GM18519 (cell line): Measurements from ENCODE around the gene FNIP2.
"Not testable (repeated sequence)": the region's sequence is repeated elsewhere in the genome, so short reads cannot be mapped to it uniquely, and the experiment has no call there.

Experiments used
- ATAC-seq: cut with Tn5 transposase; IDR thresholded peaks from one replicate; pipeline ENCODE4 v1.9.1; 2021; ENCODE audit warnings: mild to moderate bottlenecking, moderate library complexity; ENCODE audit not compliant: unreplicated experiment, low FRiP score

Gene FNIP2

GRCh38 chr4:158812543-158812942 lies 43.7 kb downstream of the FNIP2 start:
- no peak for ATAC-seq

DNA sequence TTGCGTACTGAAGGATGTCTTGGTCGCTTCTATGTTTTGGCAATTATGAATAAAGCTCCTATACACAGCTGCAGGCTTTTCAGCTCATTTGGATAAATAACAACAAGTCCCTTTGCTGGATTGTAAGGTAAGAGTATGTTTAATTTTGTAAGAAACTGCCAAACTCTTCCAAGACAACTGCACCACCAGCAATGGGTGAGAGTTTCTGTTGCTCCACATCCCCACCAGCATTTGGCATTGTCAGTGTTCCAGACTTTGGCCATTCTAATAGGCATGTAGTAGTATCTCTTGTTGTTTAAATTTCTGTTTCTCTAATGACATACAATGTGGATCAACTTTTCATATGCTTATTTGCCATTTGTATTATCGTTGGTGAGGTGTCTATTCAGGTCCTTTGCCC lies 44.3 kb downstream of the FNIP2 start:
- no peak for ATAC-seq

DNA sequence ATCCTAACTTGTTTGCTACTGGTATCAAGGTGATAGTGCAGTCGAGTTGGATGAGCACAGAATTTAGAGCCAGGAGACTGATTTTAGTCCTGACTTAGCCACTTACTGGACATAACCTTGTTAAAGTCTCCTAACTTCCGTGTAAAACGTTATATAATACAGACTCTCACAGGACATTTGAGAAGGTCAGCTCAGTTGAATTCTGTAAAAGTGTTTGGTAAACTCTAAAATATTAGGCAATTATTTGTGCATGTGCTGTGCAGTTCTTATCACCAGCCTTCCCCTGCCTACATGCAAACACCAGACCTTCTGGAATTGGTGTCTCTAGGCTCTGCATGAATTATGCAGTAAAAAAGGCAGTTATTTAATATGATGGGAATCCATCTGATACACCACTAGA lies 45.4 kb downstream of the FNIP2 start:
- no peak for ATAC-seq

DNA sequence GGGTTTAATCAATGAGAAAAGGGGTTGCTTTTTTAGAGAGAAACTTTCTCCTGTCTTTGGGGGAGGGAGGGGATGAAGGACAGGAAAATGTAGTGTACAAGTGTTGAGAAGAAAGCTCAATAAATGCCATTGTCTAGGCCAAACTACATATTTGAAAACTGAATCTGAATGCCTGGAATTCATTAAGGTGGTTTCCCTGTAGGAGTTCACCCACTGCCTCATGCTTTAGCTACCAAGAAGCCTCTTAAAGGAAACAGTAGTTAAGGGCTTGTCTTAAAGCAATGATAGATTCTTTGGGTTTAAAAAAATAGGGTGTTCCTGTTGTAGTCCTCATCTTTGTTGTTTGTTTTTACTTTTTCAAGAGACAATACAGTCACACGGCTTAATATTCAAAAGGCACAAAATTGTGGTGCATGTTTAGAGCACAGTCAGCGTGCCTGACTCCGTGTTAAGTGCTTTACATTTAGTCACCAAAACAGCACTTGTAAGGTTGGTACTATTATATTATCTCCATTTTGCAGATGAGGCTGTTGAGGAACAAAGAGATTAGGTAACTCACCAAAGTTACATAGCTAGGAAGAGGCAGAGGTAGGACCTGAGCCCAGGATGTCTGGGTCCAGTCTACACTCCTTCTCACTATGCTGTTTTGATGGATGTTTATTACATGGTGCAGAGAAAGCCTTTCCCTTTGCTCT lies 46.0 kb downstream of the FNIP2 start:
- ATAC-seq, result no peak

DNA sequence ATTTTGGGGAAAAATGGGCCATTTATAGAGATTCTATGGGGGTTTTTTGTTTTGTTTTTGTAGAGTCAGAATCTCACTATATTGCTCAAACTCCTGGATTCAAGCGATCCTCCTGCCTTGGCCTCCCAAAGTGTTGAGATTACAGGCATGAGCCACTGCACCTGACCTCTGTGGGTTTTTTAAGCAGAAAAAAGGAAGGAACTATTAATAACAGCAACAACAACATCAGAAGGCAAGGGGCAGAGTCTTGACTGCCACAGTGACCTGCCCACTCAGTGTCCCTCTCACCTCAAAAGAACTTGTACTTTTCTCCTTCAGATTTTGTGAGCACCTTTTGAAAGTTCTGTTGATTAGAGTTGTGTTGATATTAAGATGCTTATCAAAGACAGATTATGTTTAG lies 48.1 kb downstream of the FNIP2 start:
- ATAC-seq, result no peak

DNA sequence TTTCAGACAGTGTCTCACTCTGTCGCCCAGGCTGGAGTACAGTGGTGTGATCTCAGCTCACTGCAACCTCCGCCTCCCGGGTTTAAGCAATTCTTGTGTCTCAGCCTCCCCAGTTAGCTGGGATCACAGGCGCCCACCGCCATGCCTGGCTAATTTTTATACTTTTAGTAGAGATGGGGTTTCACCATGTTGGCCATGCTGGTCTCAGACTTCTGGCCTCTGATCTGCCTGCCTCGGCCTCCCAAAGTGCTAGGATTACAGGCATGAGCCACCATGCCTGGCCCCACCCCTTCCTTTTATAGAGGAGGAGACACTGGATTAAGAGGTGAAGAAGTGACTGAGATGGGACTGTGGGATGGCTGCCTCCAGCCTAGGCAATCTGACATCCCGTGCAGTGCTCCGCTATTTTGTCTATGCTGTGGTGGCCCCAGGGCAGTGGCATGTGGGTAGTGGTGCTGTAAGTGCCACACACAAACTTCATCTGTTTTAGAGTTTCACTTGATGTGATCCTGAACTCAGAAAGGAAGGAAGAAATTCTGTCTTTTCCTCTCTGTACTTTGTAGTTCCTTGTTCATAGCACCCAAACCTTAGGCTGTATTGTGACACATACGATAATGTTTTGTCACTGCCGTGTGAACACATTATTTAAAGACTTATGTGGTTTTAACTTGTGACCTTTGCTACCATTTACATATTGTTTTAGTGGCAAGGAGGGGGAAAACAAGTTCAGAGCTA lies 48.9 kb downstream of the FNIP2 start:
- ATAC-seq, result peak; percentile 57

- ATAC-seq, result no peak
Observed at GRCh38 chr4:158818560-158819140, 49.8 kb downstream of the FNIP2 start.

- ATAC-seq, result no peak
Observed at GRCh38 chr4:158819942-158820786, 51.3 kb downstream of the FNIP2 start.

- ATAC-seq, result no peak
Observed at GRCh38 chr4:158821228-158821971, 52.6 kb downstream of the FNIP2 start.

GRCh38 chr4:158822348-158822747 lies 53.5 kb downstream of the FNIP2 start:
- no peak for ATAC-seq

- no peak for ATAC-seq
Observed at GRCh38 chr4:158823461-158823873, 54.6 kb downstream of the FNIP2 start.

GRCh38 chr4:158824425-158825274 lies 55.8 kb downstream of the FNIP2 start:
- no peak for ATAC-seq

- ATAC-seq, result no peak
Observed at GRCh38 chr4:158825433-158826036, 56.7 kb downstream of the FNIP2 start.

DNA sequence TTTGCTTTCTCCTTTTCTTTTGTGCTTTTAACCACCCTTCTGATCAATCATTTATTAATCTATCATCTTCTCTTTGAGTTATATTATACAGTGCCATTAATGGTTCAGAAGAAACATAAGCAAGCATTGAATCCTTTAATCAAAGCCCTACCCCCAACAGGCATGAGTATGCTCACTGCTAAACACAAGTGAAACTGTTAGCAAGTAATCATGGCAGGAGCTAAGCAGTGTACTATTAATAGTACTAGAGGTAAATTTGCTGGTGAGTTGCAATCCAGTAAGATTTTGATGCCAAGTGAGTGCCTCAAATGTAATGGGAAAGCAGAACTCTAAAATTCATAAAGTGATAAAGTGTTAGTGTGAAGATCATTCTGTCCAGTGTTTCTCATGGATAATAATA lies 57.2 kb downstream of the FNIP2 start:
- ATAC-seq, result peak; percentile 37

DNA sequence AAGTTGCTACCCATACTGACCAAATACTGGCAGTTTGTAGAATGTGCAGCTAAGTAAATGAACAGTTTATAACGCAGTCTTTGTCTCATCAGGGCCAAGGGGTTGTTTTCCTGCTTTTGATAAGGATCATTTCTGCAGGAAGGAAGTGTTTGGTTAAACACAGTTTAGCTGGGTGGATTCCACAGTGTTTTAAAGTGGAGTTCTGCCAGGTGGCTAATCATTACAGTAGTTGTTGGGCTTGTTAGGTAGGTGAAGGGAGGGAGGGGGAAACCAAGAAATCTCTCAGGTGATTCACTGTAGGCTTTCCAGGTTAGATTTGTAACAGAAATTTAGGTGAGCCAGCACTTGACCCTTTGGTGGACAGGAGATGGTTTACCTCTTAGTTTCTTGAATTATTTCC lies 58.1 kb downstream of the FNIP2 start:
- ATAC-seq, result no peak

DNA sequence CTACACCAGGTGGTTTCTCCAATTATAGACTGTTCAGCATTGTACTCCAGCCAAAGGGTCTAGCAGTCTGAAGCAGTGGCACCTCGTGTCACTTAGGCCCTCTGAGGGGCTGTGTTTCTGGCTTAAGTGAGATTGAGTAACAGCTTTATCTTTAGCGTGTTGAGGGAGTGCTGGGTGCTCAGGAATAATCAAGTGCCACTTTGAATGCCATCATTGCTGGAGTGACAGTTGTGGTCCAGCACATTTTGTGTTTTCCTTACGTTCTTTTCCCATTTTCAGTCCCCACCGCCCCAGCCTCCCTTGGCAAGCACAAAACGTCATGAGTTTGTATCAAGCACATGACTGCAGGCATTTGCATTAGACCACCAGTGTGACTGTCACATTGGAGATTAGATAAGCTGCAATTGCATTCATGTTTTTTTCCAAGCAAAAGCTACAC lies 58.7 kb downstream of the FNIP2 start:
- ATAC-seq, result no peak

- ATAC-seq, result not testable (repeated sequence)
Observed at GRCh38 chr4:158828151-158828550, 59.3 kb downstream of the FNIP2 start.

- ATAC-seq, result no peak
Observed at GRCh38 chr4:158829254-158829653, 60.4 kb downstream of the FNIP2 start.

DNA sequence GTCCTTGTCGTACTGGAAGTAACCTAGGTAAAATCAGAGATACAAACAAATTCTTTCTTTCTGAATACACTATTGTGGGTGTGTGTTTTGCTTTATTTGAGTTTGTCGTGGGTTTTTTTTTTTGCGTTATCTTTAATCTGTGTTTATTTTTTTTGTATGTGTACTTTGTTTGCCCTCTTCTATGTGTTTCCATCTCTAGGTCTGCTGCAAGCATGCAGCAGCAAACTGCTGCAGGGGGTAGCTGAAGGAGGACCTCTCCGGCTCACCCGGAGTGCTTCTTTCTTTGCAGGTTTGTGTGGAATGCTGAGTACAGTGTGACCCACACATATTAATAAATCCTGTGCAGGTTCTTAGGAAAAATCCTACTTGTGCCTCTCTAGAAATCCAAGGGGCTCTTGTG lies 64.8 kb downstream of the FNIP2 start:
- ATAC-seq, result no peak
